Stimulated activated CD8-positive, alpha-beta memory T cell treated with anti-CD3 and anti-CD28 coated beads, Interleukin-7, amount 100 ng/mL, for 4 hours (primary cell): ENCODE results near the gene LAMC3.
"Not testable (repeated sequence)": the region's sequence is repeated elsewhere in the genome, so short reads cannot be mapped to it uniquely, and the experiment has no call there.

ENCODE experiments used
- DNase-seq, 2 donors: peaks; one replicate each; pipeline ENCODE4 v3.0.0-alpha.2; 2020; ENCODE audit warnings: low read depth in 2 of 2

LAMC3 gene

DNA sequence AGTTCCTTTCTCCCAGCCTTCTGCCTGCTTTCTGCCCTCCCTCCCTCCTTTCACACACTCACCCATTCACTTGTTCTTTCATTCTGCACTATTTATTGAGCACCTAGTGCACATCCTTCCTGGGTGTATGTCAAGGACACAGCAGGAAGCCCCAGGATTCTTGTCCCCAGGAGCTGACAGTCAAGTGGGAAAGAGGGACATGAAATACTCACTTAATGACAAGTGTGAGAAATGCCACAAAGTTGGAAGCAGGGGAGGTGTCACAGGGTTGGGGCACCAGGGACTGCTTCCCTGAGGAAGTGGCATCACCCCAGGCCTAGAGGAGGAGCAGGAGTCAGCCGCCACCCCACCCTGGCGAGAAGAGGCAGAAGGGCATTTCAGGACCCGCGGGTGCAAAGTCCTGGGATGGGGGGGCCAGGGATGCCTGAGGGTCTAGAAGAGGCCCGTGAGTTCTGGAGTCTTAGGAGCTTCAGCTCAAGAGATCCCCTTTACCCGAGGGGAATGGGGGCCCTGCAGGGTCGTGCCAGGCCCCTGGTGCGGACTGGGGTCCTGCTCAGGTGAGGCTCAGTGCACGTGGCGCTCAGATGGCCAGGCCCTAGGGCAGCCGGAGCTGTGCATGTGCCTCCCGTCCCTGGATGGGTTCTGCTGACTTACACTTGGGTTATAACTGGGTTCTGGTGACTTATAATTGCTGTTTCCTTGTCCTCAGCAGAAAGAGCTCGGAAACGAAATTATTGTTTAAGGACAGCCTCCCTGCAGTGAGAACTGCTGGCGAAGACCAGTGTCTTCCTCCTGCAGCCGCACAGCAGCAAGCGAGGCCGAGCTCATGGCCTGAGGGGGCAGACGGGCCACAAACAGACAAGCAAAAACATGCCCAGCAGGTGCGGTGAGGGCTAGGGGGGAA, 16.9 kb upstream of the LAMC3 start:
- no peak for DNase-seq

DNA sequence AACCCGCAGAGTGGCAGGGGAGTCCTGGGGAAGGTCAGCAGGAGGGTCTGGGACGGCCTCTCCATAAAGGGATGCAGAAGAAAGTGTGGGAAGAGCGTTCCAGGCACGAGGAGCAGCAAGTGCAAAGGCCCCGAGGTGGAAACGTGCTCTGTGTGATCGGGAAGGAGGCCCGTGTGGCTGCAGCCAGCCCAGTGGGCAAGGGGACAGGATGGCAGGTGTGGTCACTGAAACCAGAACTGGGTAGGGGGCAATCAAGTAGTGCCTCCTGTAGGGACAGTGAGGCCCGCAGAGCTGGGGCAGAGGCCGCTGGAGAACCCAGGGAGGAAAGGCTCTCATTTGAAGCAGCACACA, 16.3 kb upstream of the LAMC3 start:
- no peak for DNase-seq

DNA sequence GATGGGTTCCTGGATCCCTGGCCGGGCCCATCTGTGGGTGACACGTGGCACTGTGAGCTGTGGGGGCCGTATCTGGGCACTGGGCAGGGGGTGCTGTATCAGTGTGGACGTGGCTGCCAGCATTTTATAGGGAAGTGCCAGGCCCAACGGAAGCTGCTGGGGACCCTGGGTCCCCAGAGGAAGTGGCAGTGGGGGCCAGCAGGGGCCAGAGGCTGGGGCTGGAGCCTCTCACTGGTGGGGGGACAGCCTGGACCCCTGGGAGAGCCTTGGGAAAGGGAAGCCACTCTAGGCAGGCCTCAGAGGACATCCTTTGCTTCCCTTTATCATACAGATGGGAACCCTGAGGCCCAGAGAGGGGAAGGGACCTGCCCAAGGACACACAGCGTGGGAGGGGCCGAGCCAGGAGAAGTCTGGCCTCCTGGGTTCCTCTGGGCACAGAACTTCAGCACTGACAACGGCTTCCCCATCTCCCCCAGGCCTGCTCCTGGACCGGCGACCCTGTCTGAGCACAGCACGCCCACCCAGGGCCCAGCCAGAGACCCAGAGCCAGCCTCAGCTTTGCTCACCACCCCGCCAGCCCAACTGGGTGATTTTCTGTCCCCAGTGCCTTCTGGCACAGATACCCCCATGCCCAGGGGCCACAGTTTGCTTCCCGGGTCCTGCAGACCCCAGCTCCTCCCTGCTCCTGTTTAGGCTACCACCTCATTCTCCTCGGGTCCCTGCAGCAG, 15.5 kb upstream of the LAMC3 start:
- DNase-seq, result no peak

DNA sequence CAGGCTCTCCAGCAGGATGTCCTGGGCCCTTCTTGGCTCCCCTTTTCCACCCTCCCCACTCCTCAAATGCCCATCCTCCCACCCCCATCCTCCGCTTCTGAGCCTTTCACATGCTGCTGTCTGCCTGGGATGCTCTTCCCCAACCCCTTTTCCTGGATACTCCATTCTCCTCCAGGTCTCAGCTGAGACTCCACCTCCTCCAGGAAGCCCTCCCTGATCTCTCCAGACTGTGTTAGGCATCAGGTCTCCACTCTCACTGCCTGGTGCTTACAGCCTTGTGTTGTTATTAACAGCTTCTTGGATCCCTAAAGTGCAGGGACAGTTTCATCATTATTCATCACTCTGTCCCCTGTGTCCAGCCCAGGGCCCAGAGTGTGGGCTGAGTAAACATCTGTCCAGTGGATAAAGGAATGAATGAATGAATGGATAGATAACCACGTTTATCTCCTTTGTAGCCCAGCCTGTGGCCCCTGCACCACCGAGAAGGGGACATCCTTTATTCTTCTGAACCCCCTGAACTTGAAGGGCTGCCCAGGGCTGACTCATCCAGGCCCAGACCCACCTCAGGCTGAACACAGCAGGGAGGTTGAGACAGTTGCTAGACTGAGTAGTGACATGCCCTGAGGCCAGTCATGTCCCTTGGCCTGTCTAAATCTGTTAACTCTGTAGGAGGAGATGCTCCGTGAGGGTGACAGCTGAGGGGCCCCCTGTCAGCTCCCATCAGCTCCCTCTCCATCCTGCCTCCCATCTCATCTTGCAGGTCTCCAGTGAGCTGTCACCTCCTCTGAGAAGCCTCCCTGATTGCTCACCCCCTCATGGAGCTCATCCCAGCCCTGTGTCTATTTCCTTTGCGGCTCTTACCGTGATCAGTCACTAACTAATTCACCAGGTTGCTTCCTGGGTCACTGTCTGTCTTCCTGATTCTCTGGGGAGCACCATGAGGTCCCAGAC, 14.6 kb upstream of the LAMC3 start:
- no peak for DNase-seq

DNA sequence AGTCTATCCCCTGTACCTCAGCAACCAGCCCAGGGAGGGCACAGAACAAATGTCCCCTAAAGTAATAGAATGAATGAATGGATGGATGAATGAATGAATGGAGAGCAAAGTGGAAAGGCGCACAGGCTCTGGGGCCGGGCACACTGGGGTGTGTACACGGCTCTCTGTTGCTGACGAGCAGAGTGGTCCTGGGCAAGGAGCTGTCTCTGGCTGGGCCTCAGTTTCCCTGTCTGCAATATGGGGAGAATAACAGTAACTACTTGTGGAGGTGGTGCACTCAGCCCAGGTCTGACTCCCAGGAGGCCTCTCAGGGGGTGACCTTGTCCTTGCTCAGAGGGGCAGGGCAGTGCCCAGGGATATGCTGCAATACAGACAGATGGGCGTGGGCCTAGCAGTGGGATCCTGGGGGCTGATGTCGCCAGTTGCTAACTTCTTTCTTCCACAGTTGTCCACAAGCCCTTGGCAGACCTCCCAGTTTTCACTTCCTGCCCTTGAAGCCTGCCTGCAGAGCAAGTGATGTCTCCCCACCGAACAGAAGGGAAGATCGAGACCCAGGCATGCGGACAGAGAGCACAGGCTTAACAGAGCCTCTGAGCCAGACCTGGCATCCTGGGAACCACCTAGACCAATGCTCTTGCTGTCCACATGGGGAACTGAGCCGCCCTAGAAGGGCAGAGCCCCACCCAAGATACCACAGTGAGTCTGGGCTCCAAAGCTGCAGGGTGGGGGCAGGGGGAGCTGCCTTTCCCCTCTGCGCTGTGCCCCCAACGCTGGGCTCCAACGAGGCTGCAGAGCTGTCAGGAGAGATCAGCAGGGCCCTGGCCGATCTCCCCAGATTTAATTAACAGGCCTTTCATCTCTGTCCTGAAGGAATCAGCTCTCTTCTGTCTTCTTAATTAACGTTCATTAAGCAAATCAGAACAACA, 13.6 kb upstream of the LAMC3 start:
- DNase-seq, result no peak

DNA sequence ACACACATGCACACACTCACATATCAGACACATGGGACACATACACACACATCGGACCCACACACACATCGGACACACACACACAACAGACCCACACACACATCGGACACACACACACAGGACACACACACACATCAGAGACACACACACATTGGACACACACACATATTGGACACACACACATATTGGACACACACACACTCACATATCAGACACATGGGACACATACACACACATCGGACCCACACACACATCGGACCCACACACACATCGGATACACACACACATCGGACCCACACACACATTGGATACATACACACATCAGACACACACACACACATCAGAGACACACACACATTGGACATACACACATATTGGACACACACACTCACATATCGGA, 12.8 kb upstream of the LAMC3 start:
- DNase-seq, result no peak

DNA sequence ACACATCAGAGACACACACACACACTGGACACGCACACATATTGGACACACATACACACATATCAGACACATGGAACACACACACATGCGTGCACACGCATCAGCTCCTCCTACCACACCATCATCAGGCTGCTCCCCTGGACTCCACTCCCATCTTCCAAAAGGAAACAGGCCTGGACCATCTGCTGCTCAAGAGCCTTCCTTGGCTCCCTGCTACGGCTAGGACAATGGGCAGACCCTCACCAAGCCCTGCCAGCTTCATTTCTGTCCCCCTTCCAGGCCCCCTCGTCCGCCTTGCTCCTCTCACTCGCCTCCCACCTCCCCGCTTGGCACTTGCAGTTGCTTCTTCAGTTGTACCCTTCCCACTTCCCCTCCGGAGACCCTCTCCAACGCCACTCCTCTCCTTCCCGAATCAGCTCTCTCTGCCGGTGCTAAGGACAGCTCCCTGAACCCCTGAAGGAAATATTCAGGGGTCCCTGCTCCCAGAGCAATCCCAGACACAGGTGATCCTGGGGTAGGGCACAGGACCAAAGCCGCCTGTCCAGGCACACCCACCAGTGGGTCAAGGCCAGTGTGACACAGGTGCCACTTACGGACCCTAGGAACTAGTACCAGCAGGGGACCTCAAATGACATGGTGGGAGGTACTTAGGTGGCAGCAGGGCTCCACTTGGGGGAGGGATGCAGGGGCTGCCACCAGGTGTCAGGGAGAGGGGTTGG, 12.1 kb upstream of the LAMC3 start:
- DNase-seq, result no peak

DNA sequence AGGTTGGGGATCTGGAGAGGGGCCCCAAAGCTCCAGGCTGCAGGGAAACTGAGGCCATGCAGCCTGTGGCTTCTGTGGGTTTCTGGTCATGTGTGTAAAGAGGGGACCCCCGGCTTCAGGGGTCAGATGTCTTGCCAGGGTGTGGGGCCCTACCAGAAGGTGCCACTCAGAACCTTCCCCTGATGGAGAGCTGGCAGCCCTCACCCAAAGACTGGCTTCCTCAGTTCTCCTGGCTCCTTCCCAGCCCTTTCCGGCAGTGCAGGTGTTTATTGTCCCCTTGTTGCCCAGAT, 11.6 kb upstream of the LAMC3 start:
- no peak for DNase-seq

DNA sequence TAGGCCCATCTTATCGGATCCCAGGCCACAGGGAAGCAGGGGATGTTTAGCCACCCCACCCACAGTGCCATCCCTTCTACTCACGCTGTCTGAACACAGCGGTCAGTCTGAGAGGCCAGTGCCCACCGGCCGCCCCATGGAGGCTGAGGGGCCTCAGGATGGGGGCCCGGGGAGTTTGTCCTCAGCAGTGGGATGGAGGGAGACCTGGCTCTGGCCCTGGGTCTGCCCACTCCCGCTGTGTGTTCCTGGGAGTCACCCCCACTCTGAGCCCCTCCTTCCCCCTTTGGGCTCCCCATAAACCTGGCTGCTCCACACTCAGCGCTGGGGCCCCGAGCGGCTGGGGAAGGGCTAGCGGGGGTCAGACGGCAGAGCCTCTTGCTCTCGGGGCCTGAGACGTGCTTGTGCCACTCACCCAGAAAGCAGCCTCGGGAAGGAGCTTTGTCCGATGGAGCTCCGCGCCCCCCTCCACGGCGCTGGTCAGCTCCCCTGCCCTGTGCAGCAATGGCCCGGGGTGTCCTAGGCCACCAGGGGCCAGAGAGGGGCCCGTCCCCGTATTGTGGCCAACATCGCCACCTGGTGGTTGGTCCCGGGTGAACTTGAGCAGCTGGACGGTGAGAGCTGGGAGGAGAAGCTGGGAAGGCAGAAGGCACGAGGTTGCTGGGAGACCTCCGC, 10.9 kb upstream of the LAMC3 start:
- no peak for DNase-seq

DNA sequence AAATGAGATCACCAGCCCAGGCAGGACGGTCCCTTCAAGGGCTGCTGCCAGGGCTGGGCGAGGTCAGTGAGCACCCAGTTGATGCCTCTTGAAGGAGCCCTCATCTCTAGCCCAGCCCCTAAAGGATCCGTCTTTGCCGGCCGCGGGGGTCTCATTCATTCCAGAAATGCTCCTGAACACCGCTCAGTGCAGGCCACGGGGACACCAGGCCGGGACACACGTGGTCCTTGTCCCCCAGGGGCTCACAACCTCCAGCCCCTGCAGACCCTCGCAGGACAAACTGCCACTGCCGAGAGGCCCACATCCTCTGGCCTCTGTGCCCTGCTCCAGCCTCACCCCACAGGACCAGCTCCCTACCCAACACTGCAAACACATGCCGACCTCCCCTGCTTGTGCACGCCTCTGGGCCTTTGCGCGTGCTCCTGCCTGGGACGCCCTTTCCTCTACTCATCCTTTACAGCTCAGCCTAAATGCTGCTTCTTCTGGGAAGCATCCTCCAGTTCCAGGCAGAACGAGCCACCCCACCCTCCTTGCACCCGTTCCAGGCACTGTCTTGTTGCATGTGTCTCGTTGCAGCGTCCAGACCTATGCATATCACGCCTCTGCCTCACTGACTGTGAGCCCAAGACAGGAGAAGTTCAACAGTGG, 10.3 kb upstream of the LAMC3 start:
- DNase-seq, result no peak

DNA sequence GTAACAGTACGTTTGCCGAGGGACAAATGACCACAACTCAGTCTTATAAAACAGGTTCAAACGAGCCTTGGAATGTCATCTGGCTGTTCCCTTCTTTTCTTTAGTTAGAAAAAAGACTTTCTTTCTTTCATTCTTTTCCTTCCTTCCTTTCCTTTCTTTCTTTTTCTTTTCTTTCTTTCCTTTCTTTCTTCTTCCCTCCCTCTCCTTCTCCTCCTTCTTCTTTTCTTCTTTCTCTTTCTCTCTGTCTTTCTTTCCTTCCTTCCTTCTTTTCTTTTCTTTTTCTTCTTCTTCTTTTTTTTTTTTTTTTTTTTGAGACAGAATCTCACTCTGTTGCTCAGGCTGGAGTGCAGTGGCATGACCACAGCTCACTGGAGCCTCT, 9.7 kb upstream of the LAMC3 start:
- no peak for DNase-seq

DNA sequence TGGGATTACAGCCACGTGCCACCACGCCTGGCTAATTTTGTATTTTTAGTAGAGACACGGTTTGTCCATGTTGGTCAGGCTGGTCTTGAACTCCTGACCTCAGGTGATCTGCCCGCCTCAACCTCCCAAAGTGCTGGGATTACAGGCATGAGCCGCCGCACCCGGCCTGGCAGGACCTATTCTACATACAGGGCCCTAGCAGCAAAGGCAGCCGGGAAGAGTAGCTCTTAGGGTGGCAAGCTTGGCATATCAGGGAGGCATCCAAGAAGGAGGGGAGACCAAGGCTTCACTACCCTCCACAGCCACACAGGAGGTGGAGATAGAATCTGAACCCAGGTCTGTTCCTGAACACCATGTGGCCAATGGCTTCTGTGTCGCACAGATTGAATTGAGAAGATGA, 8.4 kb upstream of the LAMC3 start:
- not testable (repeated sequence) for DNase-seq

DNA sequence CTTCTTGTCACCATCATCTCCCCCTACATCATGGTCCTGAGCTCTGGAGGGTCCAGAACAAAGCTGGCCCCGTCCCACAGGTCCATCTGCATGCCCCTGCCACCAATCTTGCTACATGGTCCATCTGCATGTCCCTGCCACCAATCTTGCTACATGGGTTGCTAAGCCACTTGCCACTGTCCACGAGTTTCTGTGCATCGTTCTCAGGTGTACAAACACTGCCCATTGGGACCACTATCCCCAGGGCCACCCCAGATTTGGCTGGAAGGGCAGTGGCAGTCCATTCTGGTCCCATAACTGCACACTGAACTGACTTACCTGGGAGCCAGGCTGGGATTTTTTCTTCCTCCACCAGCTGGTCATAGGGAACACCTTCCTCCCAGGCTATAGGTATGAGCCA, 8.0 kb upstream of the LAMC3 start:
- DNase-seq, result no peak

DNA sequence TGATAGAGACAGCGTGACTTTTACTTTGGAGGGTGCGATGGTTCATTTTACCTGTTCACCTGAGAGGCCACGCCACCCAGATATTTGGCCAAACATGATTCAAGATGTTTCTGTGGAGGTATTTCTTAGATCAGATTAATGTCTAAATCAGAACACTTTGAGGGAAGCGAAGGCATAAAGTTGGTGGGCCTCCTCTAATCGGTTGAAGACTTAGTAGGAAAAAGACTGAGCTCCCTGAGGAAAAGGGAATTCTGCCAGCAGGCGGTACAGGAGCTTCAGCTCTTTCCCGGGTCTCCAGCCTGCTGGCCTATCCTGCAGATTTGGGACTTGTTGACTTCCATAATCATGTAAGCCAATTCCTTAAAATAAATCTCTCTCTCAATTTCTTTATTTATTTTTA, 7.0 kb upstream of the LAMC3 start:
- DNase-seq, result no peak

DNA sequence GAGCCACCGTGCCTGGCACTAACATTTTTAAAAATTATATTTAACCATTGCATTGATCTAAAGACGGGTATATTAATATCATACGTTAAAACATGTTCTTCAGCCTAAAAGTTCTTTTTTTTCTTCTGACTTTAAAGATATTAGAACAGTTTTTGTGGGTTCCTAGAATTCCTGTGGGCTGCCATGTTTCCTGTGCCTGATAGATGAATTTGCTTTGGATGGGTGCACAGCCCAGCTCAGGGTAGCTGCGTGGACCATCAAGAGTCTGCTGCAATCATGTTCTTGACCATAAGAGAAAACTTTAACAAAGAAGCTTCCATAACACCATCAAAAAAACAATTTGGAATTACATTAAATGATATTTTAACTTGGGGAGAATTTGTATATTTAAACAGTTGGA, 2.4 kb upstream of the LAMC3 start:
- DNase-seq, result no peak

DNA sequence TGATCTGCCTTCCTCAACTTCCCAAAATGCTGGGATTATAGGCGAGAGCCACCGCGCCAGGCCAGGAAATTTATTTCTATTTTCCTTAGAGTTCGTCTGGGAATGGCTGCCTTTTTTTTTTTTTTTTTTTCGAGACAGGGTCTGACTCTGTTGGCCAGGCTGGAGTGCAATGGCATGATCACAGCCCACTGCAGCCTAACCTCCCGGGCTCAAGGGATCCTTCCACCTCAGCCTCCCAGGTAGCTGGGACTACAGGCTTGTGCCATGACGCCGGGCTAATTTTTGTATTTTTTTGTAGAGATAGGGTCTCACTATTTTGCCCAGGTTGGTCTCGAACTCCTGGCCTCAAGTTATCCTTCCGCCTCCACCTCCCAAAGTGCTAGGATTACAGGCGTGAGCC, 888 bp upstream of the LAMC3 start:
- no peak for DNase-seq

DNA sequence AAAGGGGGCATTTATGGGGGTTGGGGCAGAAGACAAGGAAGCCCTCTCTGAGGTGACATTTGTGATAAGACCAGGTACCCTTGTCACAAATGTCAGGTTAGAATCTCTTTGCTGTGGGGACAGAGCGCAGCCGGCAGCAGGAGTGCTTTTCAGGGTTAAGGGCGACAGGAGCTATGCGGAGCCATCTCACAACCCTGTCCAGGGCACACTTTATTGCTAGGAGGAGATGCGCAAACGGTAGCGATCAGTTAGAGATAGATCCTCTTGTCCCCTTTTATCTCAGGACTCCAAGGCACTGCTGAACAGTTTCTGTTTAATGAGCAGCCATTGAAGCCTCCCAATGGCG, 438 bp upstream of the LAMC3 start:
- DNase-seq, result no peak

DNA sequence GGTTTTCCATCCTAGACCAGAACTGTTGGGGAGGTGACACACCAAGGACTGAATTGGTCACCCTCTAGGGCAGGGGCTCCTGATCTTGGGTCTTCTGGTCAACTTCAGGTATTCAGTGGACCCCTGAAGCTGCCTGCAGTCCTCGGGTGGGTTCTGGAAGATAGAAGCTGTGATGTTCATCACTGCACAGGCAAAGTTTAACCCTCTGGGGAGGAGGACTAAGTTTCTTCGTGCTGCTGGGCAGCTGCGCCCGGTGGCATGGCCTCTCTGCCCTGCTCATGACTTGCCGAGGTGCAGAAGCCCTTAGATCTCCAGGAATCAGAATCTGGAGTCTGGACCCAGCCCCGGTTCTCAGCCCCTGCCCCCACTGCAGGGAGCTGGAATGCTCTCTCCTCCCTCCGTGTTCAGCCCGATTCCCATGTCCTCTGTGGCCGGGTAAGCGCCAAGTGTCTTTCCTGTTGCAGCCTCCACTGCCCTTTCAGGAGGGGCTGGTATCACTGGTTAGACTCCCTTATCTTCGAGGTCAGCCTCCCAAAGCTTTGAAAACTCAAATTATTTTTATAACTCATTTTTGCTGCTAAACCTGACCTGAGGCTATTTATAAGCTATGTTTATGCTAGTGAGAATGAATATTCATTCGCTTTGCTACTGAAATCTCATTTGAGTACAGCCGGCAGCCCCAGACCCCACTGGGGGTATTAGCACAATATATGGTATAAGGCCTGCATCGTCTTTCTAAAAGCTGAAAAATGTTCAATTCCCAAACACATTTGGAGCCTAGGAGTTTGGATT, 1.7 kb downstream of the LAMC3 start:
- no peak for DNase-seq
